ENCODE measurements around the gene PPP1R37.

DNA sequence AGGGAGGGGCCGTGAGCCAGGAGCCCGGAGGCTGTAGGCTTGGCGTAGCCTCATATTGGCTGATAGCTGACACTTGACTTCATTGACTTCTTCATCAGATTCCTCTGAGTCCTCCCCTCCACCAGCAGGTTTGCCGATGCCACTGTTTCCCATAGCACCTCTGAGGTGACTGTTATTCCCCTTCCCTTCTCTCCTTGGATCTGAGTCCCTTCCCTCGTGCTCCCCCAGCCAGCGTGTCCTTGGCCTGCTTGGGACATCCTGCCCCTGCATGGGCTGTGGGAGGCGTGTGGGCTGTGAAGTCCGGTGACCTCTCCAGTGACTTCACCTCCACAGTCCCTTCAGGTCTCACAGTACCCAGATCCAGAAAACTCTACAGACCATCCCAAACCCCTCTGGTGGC, 8.8 kb downstream of the PPP1R37 start:
- TF ChIP-seq CTCF (IDR thresholded peaks at IDR 0.05) (no peak), POLR2A (IDR thresholded peaks at IDR 0.05) (no peak), EP300 (IDR thresholded peaks at IDR 0.05) (no peak)

Measured in tibial nerve (tissue), 4 donors.